Right lobe of liver (tissue), 6 donors: ENCODE data around the gene PNISR. TPM values are rescaled to one million over a fixed set of nuclear protein-coding genes. Genes with fewer than 3 reads are reported as not detected.

Source experiments
- ATAC-seq, 4 donors: fragments of 200-7000 bp; cut with Tn5 transposase; one replicate each; pipeline ENCODE4 v1.9.1; 2020; ENCODE audit warnings: mild to moderate bottlenecking in 4 of 4, moderate library complexity in 4 of 4
- DNase-seq, 3 donors: peaks; one replicate each; pipeline ENCODE4 v3.0.0-alpha.2; 2020
- H3K27ac ChIP-seq, 3 donors: fragments of 200-600 bp; one replicate each; pipeline ENCODE4 v1.8.0; 2022
- H3K27me3 ChIP-seq, 2 donors: fragments of 200-600 bp; one replicate each; pipeline ENCODE4 v1.8.0; 2022
- H3K36me3 ChIP-seq, 4 donors: fragments of 200-600 bp; sonication (generic) in 1 of 4; one replicate each; pipeline versions ENCODE4 v1.5.1 to v1.8.0; 2017 to 2022; ENCODE audit warnings: control low read depth in 1 of 4
- H3K4me1 ChIP-seq, 4 donors: fragments of 200-600 bp; sonication (generic) in 1 of 4; one replicate each; pipeline versions ENCODE4 v1.5.1 to v1.8.0; 2017 to 2022; ENCODE audit warnings: control low read depth in 1 of 4
- H3K4me3 ChIP-seq, 3 donors: fragments of 200-600 bp; one replicate each; pipeline ENCODE4 v1.8.0; 2022
- H3K9me3 ChIP-seq, 4 donors: fragments of 200-600 bp; sonication (generic) in 1 of 4; one replicate each; pipeline versions ENCODE4 v1.5.1 to v1.8.0; 2017 to 2022; ENCODE audit warnings: control low read depth in 1 of 4
- POLR2A ChIP-seq: fragments of 450-650 bp; IDR thresholded peaks from one replicate; pipeline ENCODE4 v1.6.1; 2017; ENCODE audit warnings: antibody characterized with exemption, mild to moderate bottlenecking
- WGBS: methylation state at CpG from one replicate; pipeline ENCODE4 v1.1.6; 2018; ENCODE audit warnings: low coverage, low lambda C conversion rate; ENCODE audit not compliant: insufficient coverage; ENCODE audit errors: missing lambda C conversion rate; 5-methylcytosine and 5-hydroxymethylcytosine counted together
- intact Hi-C, 2 donors: fragments of 100-400 bp; cut with DNase I; formaldehyde crosslinking; loops; one replicate each; pipeline versions ENCODE4 v1.11.2 to v1.14.1; 2022
- total RNA-seq, 6 experiments: library from RNA; depleted of rRNA in 2 of 6; stranded (reverse); fragments of >200 nt in 2 of 6; fragmentation: NEBNext Ultra II Directional in 3 of 6; extraction: Animal tissue kit (Norgen Biotek cat#: 25700) in 3 of 6; gene quantifications; one replicate each; pipeline versions ENCODE4 v1.1.0 to v1.2.4, GENCODE V29; 2016 to 2023
- TF ChIP-seq, protein P1 (sequence below), 4 donors: fragments of 200-600 bp in 3 of 4; fragments of 450-650 bp in 1 of 4; IDR thresholded peaks; one replicate each; pipeline versions ENCODE4 v1.5.1 to v1.8.0; 2016 to 2022; ENCODE audit warnings: antibody characterized with exemption in 4 of 4, mild to moderate bottlenecking in 2 of 4
- donor health status: DM: no; HTN: yes; CAD: no.
- donor health status: DM: no; HTN: no; CAD: no.
- donor health status: DM: no; HTN: no; CAD: no.
- donor health status: DM: no; HTN: yes; CAD: no.
- donor health status: DM: no; HTN: yes; CAD: no.

Gene PNISR
- total RNA-seq, 6 experiments from 2014 or later, result 26.8 to 43.3 (median 33.9) TPM

DNA sequence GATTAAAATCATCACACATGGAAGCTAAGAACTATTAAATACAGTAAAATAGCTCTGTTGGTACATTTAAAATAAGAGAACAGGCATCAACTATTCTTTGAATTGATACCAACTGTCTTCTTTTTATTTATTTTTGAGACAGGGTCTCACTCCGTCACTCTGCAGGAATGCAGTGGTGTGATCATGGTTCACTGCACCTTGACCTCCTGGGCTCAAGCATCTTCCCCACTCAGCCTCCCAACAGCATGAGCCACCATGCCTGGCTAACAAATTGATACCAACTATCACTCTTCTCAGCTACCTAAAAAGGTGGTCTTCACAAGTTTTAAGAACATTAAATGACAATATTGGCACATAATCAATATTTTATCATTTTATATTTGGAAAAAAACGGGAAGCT lies 7.8 kb upstream of the PNISR start:
- Histone ChIP-seq H3K27ac (no peak overlapping the region), H3K9me3 (no peaks in the 10 kb centered on the region), H3K4me3 (no peak overlapping the region), H3K27me3 (no peaks in the 10 kb centered on the region), H3K36me3 (peaks cover 0 to 3% (median 0%) of the 10 kb centered on the region in 4 donors), H3K4me1 (no peaks in the 10 kb centered on the region)
- ATAC-seq (peak in 1 of 4 donors; percentile 25), DNase-seq (no peak)
- 62% methylated on average over 2 of the region's 2 CpGs for WGBS
- intact Hi-C loops, result no loop called here
- no peak for TF ChIP-seq POLR2A
- TF ChIP-seq, protein P1, sequence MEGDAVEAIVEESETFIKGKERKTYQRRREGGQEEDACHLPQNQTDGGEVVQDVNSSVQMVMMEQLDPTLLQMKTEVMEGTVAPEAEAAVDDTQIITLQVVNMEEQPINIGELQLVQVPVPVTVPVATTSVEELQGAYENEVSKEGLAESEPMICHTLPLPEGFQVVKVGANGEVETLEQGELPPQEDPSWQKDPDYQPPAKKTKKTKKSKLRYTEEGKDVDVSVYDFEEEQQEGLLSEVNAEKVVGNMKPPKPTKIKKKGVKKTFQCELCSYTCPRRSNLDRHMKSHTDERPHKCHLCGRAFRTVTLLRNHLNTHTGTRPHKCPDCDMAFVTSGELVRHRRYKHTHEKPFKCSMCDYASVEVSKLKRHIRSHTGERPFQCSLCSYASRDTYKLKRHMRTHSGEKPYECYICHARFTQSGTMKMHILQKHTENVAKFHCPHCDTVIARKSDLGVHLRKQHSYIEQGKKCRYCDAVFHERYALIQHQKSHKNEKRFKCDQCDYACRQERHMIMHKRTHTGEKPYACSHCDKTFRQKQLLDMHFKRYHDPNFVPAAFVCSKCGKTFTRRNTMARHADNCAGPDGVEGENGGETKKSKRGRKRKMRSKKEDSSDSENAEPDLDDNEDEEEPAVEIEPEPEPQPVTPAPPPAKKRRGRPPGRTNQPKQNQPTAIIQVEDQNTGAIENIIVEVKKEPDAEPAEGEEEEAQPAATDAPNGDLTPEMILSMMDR (IDR thresholded peaks at IDR 0.05), result no peak

DNA sequence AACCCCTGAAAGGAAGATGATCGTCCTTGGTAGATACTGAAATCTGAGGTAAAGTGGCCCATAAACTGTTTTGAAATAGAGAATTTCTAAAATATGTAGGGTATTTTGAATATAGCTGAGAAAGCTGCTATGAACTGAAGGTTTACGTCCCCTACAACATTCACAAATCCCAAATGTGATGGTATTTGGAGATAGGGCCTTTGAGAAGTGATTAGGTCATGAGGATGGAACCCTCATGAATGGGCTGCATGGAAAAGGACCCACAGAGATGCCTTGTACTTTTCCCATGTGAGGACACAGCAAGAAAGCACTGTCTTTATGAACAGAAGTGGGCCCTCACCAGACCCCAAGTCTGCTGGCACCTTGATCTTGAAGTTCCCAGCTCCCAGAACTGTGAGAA lies 6.8 kb upstream of the PNISR start:
- Histone ChIP-seq H3K27me3 (no peaks in the 10 kb centered on the region), H3K9me3 (no peaks in the 10 kb centered on the region), H3K36me3 (peaks cover 0 to 3% (median 0%) of the 10 kb centered on the region in 4 donors), H3K27ac (no peak overlapping the region), H3K4me1 (peaks cover 0 to 2% (median 0%) of the 10 kb centered on the region in 4 donors), H3K4me3 (no peak overlapping the region)
- WGBS, result 100% methylated on average over 2 of the region's 2 CpGs
- ATAC-seq (no peak), DNase-seq (no peak)
- TF ChIP-seq POLR2A, result no peak
- TF ChIP-seq, protein P1 (IDR thresholded peaks at IDR 0.05), result no peak
- intact Hi-C loops, result no loop called here

DNA sequence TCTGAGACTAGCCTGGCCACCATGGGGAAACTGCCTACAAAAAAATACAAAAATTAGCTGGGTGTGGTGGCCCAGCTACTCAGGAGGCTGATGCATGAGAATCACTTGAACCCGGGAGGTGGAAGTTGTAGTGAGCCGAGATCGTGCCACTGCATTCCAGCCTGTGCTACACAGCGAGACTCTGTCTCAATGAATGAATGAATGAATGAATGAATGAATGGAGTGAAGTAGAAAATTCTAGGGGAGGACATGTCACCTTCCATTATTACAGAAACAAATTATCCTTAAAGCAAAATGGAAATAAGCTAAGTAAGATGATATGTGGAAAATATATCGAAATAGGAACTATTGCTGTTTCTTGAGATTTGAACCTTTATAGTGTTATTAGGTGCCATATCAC lies 2.9 kb upstream of the PNISR start:
- H3K9me3 ChIP-seq, result no peaks in the 10 kb centered on the region
- intact Hi-C loops, result no loop called here
- H3K27ac ChIP-seq, result no peak overlapping the region
- TF ChIP-seq, protein P1 (IDR thresholded peaks at IDR 0.05), result no peak
- no peak for TF ChIP-seq POLR2A
- H3K4me1 ChIP-seq, result peaks cover 0 to 22% (median 5%) of the 10 kb centered on the region in 4 donors
- ATAC-seq (no peak), DNase-seq (no peak)
- 97% methylated on average over 5 of the region's 5 CpGs for WGBS
- H3K27me3 ChIP-seq, result no peaks in the 10 kb centered on the region
- H3K4me3 ChIP-seq, result no peak overlapping the region
- H3K36me3 ChIP-seq, result peaks cover 0 to 3% (median 0%) of the 10 kb centered on the region in 4 donors

DNA sequence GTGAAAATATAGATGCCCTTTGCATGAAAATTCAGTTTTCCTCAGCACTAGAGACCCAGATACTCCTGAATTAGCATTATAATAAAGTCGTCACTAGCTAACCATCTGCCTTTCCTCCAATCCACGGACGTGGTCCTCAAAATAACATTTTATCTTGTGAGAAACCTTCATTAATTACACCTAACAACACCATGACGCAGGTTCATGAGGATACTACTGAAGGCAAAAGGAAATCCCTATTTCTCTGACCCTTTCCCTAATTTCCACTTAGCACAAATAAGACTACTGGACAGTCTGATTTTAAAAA lies 1.3 kb upstream of the PNISR start:
- ATAC-seq (no peak), DNase-seq (no peak)
- H3K9me3 ChIP-seq, result no peaks in the 10 kb centered on the region
- WGBS, result 33% methylated on average over 4 of the region's 4 CpGs
- peak overlapping the region; percentile 93 to 97 (median 97) for H3K27ac ChIP-seq
- peak overlapping the region; percentile 66 to 82 (median 79) for H3K4me3 ChIP-seq
- intact Hi-C loops, result no loop called here
- no peaks in the 10 kb centered on the region for H3K27me3 ChIP-seq
- TF ChIP-seq, protein P1 (IDR thresholded peaks at IDR 0.05), result no peak
- TF ChIP-seq POLR2A, result no peak
- no peaks in the 10 kb centered on the region for H3K36me3 ChIP-seq
- peaks cover 0 to 36% (median 5%) of the 10 kb centered on the region in 4 donors for H3K4me1 ChIP-seq
